Thyroid gland (tissue), 4 donors: Measurements from ENCODE around the gene PSMG1.

Source experiments
- CTCF ChIP-seq, 6 experiments: fragments of 200-600 bp in 3 of 6; fragments of 450-650 bp in 3 of 6; sonication (generic) in 3 of 6; IDR thresholded peaks; one replicate each; pipeline ENCODE4 v1.5.1; 2016 to 2019; ENCODE audit warnings: antibody characterized with exemption in 6 of 6, mild to moderate bottlenecking in 2 of 6, inconsistent platforms in 1 of 6, moderate library complexity in 1 of 6
- POLR2A ChIP-seq, 2 donors: fragments of 450-650 bp; IDR thresholded peaks; one replicate each; pipeline ENCODE4 v1.6.1; 2017; ENCODE audit warnings: antibody characterized with exemption in 2 of 2, mild to moderate bottlenecking in 2 of 2, moderate library complexity in 1 of 2

DNA sequence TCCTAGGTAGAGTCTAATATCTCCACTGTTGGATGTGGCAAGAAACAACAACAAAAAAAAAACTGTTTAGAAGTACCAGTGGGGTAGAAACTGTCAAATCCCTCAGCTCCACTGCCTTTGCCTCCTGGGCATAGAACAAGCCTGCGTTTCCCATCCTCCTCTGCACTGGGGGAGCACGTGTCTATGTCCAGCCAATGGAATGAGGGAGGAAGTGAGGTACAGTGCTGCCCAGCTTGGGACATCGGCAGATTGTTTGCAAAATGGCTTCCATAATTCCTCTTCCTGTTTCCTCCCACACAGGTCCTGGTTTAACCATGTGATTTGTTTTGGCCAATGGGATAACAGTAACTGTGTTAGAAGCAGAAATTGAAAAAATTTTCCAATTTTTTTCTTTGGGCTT, 39.1 kb downstream of the PSMG1 start:
- no peak for TF ChIP-seq CTCF (IDR thresholded peaks at IDR 0.05)
- no peak for TF ChIP-seq POLR2A (IDR thresholded peaks at IDR 0.05)
